ENCODE results near the gene VEZF1.
"Not testable (repeated sequence)": the region's sequence is repeated elsewhere in the genome, so short reads cannot be mapped to it uniquely, and the experiment has no call there.

Gene VEZF1

DNA sequence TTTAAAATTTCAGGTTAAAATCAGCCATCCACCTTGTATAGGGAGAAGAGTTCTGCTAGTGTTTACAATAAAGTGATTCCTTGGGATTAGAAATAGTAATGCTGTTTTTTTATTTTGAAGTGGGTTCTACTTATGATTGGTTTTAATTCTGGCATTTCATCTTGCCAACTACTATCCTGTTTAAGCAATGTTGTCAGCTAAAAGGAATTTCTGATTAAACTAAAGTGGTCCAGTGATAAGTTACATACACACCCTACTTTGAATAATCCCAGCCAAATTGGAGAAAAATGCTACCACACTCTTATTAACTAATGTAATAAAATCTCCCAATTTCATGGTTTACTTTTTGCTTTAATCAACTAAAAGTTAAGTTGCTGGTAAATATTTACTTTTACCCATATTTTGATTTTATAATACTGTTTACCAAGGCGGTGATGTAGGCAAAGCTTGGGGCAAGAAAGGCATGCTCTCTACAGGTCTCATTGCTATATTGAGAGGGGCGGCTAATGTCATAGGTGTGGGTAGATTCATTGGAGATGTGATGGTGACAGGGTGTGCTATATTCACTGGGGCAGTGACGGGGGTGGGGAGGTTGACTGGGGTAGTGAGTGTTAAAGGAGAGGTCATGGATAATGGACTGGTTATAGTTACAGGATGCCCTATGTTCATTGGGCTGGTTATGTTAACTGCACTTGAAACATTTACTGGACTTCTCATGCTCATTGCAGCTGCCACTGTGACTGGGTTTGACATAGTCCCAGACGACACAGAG is 13.8 kb downstream of the VEZF1 start:
- not testable (repeated sequence) for DNase-seq (ENCODE audit: low spot score)

- DNase-seq (ENCODE audit: low spot score) = no peak
Measured at GRCh38 chr17:57972151-57972550, 15.9 kb downstream of the VEZF1 start.

DNA sequence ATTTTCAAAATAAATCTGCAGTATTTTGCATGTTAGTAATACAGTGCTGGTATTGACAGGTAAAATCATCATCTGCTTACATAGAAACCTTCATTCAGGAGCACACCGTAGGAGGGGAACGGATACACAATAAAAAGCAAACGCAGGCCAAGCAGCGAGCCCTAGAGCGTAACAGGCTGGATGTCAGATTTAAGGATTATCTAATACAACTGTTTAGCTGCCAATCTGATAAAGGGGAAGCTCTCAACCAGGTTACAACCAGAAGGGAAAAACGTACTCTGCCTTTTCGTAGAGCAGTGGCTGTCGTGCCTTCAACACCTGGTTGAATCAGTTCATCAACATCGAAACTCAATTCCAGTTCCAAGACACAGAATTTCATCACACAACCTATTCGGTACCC is 16.5 kb downstream of the VEZF1 start:
- no peak for DNase-seq (ENCODE audit: low spot score)

DNA sequence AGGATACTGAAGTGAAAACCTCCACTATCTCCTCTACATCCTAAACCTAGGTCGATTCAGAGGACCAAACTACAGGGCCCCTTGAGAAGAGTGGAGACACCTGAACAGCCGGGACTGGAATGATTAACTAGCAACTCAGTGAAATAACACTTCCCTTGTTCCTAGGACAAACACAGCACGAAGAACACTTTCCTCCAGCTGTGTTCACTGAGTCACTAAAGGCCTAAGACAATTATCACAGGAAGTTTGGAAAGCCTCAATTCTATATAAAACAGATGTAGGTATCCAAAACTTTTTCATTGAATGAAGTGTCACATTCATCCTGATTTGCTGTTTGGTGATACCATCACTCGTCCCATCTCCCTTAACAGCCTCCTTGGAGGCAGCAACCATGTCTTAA is 17.3 kb downstream of the VEZF1 start:
- DNase-seq (ENCODE audit: low spot score) = no peak

GRCh38 chr17:57968456-57968855 is 19.6 kb downstream of the VEZF1 start:
- DNase-seq (ENCODE audit: low spot score) = no peak

DNA sequence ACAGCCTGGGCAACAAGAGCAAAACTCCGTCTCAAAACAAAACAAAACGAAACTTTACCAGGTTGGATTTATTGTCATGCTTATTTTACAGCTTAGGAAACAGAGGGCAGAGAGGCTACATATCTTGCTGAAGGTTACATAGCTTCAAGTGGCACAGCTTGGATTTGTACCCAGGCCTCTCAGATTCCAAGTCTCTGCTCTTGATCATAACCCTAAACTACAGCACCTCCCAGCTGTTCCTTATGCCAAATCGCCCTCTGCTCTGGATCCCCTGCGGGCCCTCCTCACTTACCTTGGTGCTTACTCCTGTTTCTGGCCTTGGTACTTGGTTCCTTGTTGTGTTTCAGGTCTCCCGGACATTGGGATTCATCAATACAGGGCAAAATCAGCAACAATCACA is 21.2 kb downstream of the VEZF1 start:
- DNase-seq (ENCODE audit: low spot score) = no peak

DNA sequence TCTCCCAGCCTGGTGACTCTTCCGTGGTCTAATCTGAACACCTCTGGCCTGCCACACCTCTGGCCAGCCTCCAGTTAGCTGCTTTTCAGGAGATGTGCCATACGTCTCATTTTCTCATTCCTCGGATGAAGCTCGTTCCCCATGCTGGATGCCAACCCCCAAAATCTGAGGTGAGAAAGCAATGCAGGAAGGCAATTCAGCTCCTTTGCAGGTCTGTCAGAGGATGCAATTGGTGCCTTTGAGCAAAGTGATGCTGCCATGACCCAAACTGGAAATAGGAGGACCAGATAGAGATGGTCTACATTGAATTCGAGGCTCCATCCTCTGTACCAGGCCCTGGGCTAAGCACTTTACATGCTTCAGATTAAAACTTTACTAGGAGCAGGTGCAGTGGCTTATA is 21.8 kb downstream of the VEZF1 start:
- no peak for DNase-seq (ENCODE audit: low spot score)

- DNase-seq (ENCODE audit: low spot score) = no peak
Measured at GRCh38 chr17:57965521-57966160, 22.4 kb downstream of the VEZF1 start.

DNA sequence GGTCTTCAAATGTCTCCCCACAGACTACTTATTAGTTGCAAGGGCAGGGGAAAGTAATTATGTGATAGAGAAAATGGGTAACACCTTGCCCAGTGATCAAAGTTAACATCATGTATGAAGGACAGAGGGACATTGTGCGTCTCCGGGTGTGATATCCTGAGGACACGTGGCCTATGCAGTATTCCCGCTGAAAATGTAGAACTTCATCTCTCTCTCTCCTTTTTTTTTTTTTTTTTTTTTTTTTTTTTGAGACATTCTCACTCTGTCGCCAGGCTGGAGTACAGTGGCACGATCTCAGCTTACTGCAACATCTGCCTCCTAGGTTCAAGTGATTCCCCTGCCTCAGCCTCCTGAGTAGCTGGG is 24.9 kb downstream of the VEZF1 start:
- DNase-seq (ENCODE audit: low spot score) = no peak

- no peak for DNase-seq (ENCODE audit: low spot score)
Measured at GRCh38 chr17:57962279-57963148, 25.5 kb downstream of the VEZF1 start.

- no peak for DNase-seq (ENCODE audit: low spot score)
Measured at GRCh38 chr17:57959929-57960328, 28.1 kb downstream of the VEZF1 start.

- not testable (repeated sequence) for DNase-seq (ENCODE audit: low spot score)
Measured at GRCh38 chr17:57958391-57958790, 29.7 kb downstream of the VEZF1 start.

DNA sequence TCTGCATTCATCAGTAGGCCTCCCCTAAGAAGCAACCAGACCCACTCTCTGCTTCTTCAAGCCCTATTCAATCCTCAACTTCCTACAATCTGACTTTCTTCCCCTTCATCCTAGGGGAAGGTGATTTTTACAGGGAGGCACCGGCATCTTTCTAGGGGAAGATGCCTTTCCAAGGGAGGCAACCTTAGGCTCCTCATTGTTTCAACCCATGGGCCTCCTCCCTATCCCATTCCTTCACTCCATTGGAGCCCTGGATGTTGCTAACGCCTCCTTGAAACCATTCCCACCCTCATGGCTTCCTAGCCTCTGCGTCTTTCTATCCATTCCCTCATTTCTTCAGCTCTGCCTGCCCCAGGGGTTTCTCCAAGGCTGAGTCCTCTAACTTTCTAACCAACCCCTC is 30.2 kb downstream of the VEZF1 start:
- DNase-seq (ENCODE audit: low spot score) = no peak

GRCh38 chr17:57957120-57957850 is 30.8 kb downstream of the VEZF1 start:
- DNase-seq (ENCODE audit: low spot score) = no peak

DNA sequence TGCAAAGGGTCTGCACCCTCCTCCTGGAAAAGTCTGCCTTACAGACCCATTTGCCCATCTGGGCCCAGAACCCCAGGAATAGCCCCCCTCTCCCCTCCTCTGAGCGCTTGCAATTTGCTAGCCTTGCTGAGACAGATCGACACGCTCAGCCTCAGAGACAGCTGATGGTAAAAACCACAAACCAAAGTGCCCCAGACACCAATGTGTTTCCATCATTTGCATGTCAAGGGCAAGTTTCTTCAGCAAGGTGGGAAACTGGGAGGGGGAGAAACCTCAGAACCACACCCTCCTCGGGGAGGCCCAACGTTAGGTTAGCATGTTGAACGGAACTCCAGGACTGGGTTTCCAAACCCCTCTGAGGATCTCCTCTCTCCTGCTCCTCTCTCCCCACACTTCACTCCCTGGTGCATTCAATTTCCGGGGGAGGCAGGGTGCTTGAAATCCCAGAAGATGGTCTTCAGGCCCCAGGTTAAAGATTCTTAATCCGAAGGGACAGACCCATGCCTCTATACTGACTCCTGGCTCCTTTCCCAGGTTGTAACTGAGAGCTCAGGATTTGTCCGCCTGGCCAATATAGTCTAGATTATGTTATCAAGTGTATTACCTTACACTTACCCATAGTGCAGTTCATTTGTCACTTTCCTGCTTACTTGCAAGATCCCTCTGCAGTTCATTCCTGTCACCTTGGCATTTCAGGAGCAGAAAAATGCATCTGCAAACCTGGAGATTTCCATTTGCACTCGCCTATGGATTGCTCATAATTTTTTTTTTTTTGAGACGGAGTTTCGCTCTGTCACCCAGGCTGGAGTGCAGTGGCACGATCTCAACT is 31.5 kb downstream of the VEZF1 start:
- no peak for DNase-seq (ENCODE audit: low spot score)

DNA sequence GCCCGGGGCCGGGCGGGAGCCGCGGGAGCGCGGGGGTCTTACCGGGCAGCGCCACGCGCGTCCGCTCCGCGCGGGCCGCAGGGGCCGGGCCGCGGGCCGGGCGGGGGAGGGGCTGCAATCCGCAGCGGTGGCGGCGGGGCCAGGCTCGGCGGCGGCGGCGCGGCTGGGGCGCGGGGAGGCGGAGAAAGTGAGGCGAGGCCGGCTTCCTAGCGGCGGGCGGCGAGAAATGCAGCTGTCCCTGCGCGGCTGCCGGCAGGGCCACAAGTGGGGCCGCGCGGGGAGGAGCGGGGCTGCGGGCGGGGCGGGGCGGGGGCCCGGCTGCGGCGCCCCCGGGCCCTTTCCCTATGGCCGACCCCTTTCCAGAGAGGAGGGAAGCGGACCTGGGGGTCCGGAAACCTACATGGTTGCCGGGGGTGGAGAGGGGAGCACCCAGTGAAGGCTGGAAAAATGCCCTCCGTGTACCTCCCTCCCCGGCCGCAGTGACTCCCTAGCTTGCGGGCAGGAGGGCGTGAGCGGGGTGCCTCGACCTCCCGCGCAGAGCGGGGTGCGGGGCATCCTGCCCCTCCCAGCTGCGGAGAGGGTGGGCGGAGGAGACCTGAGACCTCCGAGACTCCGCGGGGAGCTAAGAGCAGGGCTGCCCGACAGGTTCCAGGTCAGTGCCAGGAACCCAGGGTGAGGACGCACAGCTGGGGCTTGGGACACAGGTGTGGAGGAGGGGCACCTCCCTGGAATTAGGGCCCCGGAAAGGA is 32.7 kb downstream of the VEZF1 start, which contains the start of gene CUEDC1:
Gene CUEDC1 (minus strand): TSS at position 230 of the 749 bp plus-strand sequence. CDS start 69,848 bp downstream, outside the sequence.
- peak; percentile 78 for DNase-seq (ENCODE audit: low spot score)

DNA sequence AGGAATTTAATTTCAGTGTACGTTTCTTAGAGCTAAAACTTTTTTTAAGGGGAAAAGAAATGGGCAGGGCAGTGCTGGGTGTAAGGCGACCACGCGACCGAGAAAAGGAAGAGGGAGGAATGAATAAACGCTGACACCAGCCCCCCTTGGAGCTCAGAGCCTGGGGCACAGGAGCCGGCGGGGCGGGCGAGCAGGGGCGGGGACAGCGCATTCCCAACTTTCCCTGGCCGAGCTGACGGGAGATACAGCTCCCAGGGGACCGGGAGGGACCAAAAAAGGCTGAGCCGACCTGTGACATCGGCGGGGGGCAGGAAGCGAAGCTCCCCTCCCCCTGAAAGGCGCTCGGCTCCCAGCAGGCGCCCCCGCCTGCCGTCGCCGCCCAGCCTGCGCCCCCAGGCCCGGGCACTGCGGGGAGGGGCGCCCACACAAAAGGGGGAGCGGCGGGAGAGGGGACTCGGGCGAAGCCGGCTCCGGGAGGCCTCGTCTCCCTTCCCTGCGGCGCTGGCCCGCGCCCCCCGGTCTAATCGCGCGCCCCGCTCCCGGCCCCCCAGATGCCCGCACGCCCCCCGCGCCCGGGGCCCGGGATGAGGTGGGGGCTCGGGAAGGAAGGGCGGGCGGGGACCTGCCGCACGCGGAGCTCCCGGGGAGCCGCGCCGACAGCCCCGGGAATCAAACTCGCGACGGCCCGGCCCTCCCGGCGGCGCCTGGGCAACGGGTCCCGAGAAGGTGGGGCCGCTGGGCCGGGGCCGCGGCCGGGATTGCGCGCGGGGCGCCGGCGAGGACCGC is 33.5 kb downstream of the VEZF1 start:
- DNase-seq (ENCODE audit: low spot score) = peak; percentile 79

- no peak for DNase-seq (ENCODE audit: low spot score)
Measured at GRCh38 chr17:57953705-57954396, 34.2 kb downstream of the VEZF1 start.

GRCh38 chr17:57953219-57953618 is 34.8 kb downstream of the VEZF1 start:
- DNase-seq (ENCODE audit: low spot score) = no peak
